IPS-20b (cell line): Measurements from ENCODE around the gene MRPL22.
"Not testable (repeated sequence)": the region's sequence is repeated elsewhere in the genome, so short reads cannot be mapped to it uniquely, and the experiment has no call there.

Experiments
- H3K27ac ChIP-seq: one replicate; pipeline ENCODE4 v1.5.1; 2013; ENCODE audit warnings: low read length
- H3K27me3 ChIP-seq: 2 replicates; pipeline ENCODE4 v1.6.1; 2013; ENCODE audit warnings: mild to moderate bottlenecking, low read length, inconsistent platforms; ENCODE audit not compliant: insufficient read depth
- H3K36me3 ChIP-seq: 2 replicates; pipeline ENCODE4 v1.6.1; 2013; ENCODE audit warnings: low read depth, mild to moderate bottlenecking, inconsistent platforms, low read length, moderate library complexity; ENCODE audit not compliant: insufficient read depth
- H3K4me1 ChIP-seq: 2 replicates; pipeline ENCODE4 v1.6.1; 2013; ENCODE audit warnings: mild to moderate bottlenecking, control low read depth, inconsistent platforms, low read length, moderate library complexity; ENCODE audit not compliant: insufficient read depth
- H3K4me3 ChIP-seq: 2 replicates; pipeline ENCODE4 v1.5.1; 2013; ENCODE audit warnings: mild to moderate bottlenecking, low read length, inconsistent platforms
- H3K9ac ChIP-seq: 2 replicates; pipeline ENCODE4 v1.6.1; 2013; ENCODE audit warnings: low read depth, mild to moderate bottlenecking, inconsistent platforms, low read length, moderate library complexity
- H3K9me3 ChIP-seq: 2 replicates; pipeline ENCODE4 v1.6.1; 2013; ENCODE audit warnings: mild to moderate bottlenecking, low read depth, low read length, inconsistent platforms; ENCODE audit not compliant: insufficient read depth

The MRPL22 gene

GRCh38 chr5:154972476-154973080 is 31.7 kb downstream of the MRPL22 start:
- no peak overlapping the region for H3K4me3 ChIP-seq
- peaks cover 12% of the 10 kb centered on the region; the same call in 1 of the 2 replicates for H3K36me3 ChIP-seq
- H3K9ac ChIP-seq, result no peak overlapping the region
- no peak overlapping the region for H3K27ac ChIP-seq
- no peaks in the 10 kb centered on the region for H3K9me3 ChIP-seq
- no peaks in the 10 kb centered on the region for H3K4me1 ChIP-seq
- H3K27me3 ChIP-seq, result no peaks in the 10 kb centered on the region

- H3K36me3 ChIP-seq, H3K9me3 ChIP-seq, H3K9ac ChIP-seq, H3K27me3 ChIP-seq, H3K4me1 ChIP-seq, H3K4me3 ChIP-seq, H3K27ac ChIP-seq: not testable (repeated sequence)
Observed at GRCh38 chr5:154976082-154976481, 35.2 kb downstream of the MRPL22 start.

GRCh38 chr5:154977409-154977808 is 36.5 kb downstream of the MRPL22 start:
- Histone ChIP-seq H3K9ac (no peak overlapping the region), H3K27me3 (no peaks in the 10 kb centered on the region), H3K4me3 (no peak overlapping the region), H3K36me3 (no peaks in the 10 kb centered on the region), H3K4me1 (no peaks in the 10 kb centered on the region), H3K9me3 (no peaks in the 10 kb centered on the region), H3K27ac (no peak overlapping the region)

- not testable (repeated sequence) for H3K36me3 ChIP-seq, H3K4me3 ChIP-seq, H3K4me1 ChIP-seq, H3K27ac ChIP-seq, H3K27me3 ChIP-seq, H3K9ac ChIP-seq, H3K9me3 ChIP-seq
Observed at GRCh38 chr5:154978294-154978693, 37.4 kb downstream of the MRPL22 start.

GRCh38 chr5:154984946-154985516 is 44.2 kb downstream of the MRPL22 start:
- Histone ChIP-seq H3K27me3 (no peaks in the 10 kb centered on the region), H3K9me3 (no peaks in the 10 kb centered on the region), H3K27ac (no peak overlapping the region), H3K4me1 (no peaks in the 10 kb centered on the region), H3K4me3 (no peak overlapping the region), H3K36me3 (no peaks in the 10 kb centered on the region), H3K9ac (no peak overlapping the region)

- Histone ChIP-seq H3K27me3 (no peaks in the 10 kb centered on the region), H3K9ac (no peak overlapping the region), H3K4me1 (no peaks in the 10 kb centered on the region), H3K4me3 (no peak overlapping the region), H3K36me3 (no peaks in the 10 kb centered on the region), H3K27ac (no peak overlapping the region), H3K9me3 (no peaks in the 10 kb centered on the region)
Observed at GRCh38 chr5:154986151-154986550, 45.3 kb downstream of the MRPL22 start.

- Histone ChIP-seq H3K9ac (no peak overlapping the region), H3K4me1 (no peaks in the 10 kb centered on the region), H3K9me3 (no peaks in the 10 kb centered on the region), H3K36me3 (no peaks in the 10 kb centered on the region), H3K27me3 (no peaks in the 10 kb centered on the region), H3K27ac (no peak overlapping the region), H3K4me3 (no peak overlapping the region)
Observed at GRCh38 chr5:154989626-154990025, 48.8 kb downstream of the MRPL22 start.

- Histone ChIP-seq H3K9me3 (no peaks in the 10 kb centered on the region), H3K4me1 (no peaks in the 10 kb centered on the region), H3K27ac (no peak overlapping the region), H3K27me3 (no peaks in the 10 kb centered on the region), H3K9ac (no peak overlapping the region), H3K4me3 (no peak overlapping the region), H3K36me3 (no peaks in the 10 kb centered on the region)
Observed at GRCh38 chr5:154993461-154993860, 52.6 kb downstream of the MRPL22 start.

GRCh38 chr5:154995679-154996078 is 54.8 kb downstream of the MRPL22 start:
- Histone ChIP-seq H3K4me3 (no peak overlapping the region), H3K4me1 (no peaks in the 10 kb centered on the region), H3K36me3 (no peaks in the 10 kb centered on the region), H3K27me3 (no peaks in the 10 kb centered on the region), H3K27ac (no peak overlapping the region), H3K9ac (no peak overlapping the region), H3K9me3 (no peaks in the 10 kb centered on the region)

GRCh38 chr5:154997746-154998145 is 56.9 kb downstream of the MRPL22 start:
- H3K27ac ChIP-seq, result no peak overlapping the region
- H3K4me3 ChIP-seq, result no peak overlapping the region
- H3K27me3 ChIP-seq, result no peaks in the 10 kb centered on the region
- H3K36me3 ChIP-seq, result no peaks in the 10 kb centered on the region
- no peaks in the 10 kb centered on the region for H3K9me3 ChIP-seq
- no peaks in the 10 kb centered on the region for H3K4me1 ChIP-seq
- no peak overlapping the region for H3K9ac ChIP-seq

GRCh38 chr5:154999865-155000264 is 59.0 kb downstream of the MRPL22 start:
- Histone ChIP-seq H3K27me3 (no peaks in the 10 kb centered on the region), H3K4me3 (no peak overlapping the region), H3K27ac (no peak overlapping the region), H3K9ac (no peak overlapping the region), H3K4me1 (no peaks in the 10 kb centered on the region), H3K36me3 (no peaks in the 10 kb centered on the region), H3K9me3 (no peaks in the 10 kb centered on the region)

GRCh38 chr5:155001523-155001922 is 60.6 kb downstream of the MRPL22 start:
- no peaks in the 10 kb centered on the region for H3K9me3 ChIP-seq
- no peak overlapping the region for H3K9ac ChIP-seq
- H3K27me3 ChIP-seq, result no peaks in the 10 kb centered on the region
- H3K4me1 ChIP-seq, result no peaks in the 10 kb centered on the region
- no peaks in the 10 kb centered on the region for H3K36me3 ChIP-seq
- H3K27ac ChIP-seq, result no peak overlapping the region
- H3K4me3 ChIP-seq, result no peak overlapping the region
